ENCODE data around the gene MYO3B.

Gene MYO3B

GRCh38 chr2:170380267-170380666 is 202.3 kb downstream of the MYO3B start:
- Histone ChIP-seq H3K27me3 (ENCODE audit: insufficient read depth, low read length, poor library complexity) (peaks cover 38% of the 10 kb centered on the region), H3K27ac (ENCODE audit: low read length) (no peak overlapping the region), H3K4me2 (ENCODE audit: insufficient read depth, low read length) (no peak overlapping the region), H3K4me1 (ENCODE audit: insufficient read depth, low read length) (no peaks in the 10 kb centered on the region), H2AFZ (ENCODE audit: low read depth, low read length) (no peak overlapping the region), H3K4me3 (ENCODE audit: low read depth in 1 of 2, low read length in 2 of 2) (no peak overlapping the region), H3K9me3 (ENCODE audit: insufficient read depth, low read length, severe bottlenecking) (no peaks in the 10 kb centered on the region), H3K36me3 (ENCODE audit: insufficient read depth, low read length) (no peaks in the 10 kb centered on the region), H3K9ac (ENCODE audit: low read depth, low read length) (no peak overlapping the region), H4K20me1 (ENCODE audit: insufficient read depth, low read length) (no peaks in the 10 kb centered on the region), H3K79me2 (ENCODE audit: insufficient read depth, low read length) (no peaks in the 10 kb centered on the region)
- DNase-seq: no peak
- no peak for ATAC-seq (ENCODE audit: insufficient read depth, low read depth)
- TF ChIP-seq CTCF (IDR thresholded peaks at IDR 0.05; ENCODE audit: borderline replicate concordance, extremely low read depth, low read length, poor library complexity, severe bottlenecking): no peak
- no peak for TF ChIP-seq EZH2 (IDR thresholded peaks at IDR 0.05; ENCODE audit: borderline replicate concordance, low read depth, low read length, severe bottlenecking)

GRCh38 chr2:170381678-170382077 is 203.7 kb downstream of the MYO3B start:
- peaks cover 44% of the 10 kb centered on the region for H3K27me3 ChIP-seq (ENCODE audit: insufficient read depth, low read length, poor library complexity)
- no peak overlapping the region for H3K4me2 ChIP-seq (ENCODE audit: insufficient read depth, low read length)
- no peak for TF ChIP-seq EZH2 (IDR thresholded peaks at IDR 0.05; ENCODE audit: borderline replicate concordance, low read depth, low read length, severe bottlenecking)
- TF ChIP-seq CTCF (IDR thresholded peaks at IDR 0.05; ENCODE audit: borderline replicate concordance, extremely low read depth, low read length, poor library complexity, severe bottlenecking): no peak
- H3K27ac ChIP-seq (ENCODE audit: low read length): no peak overlapping the region
- H3K9me3 ChIP-seq (ENCODE audit: insufficient read depth, low read length, severe bottlenecking): no peaks in the 10 kb centered on the region
- H3K4me3 ChIP-seq (ENCODE audit: low read depth in 1 of 2, low read length in 2 of 2): no peak overlapping the region
- no peaks in the 10 kb centered on the region for H3K36me3 ChIP-seq (ENCODE audit: insufficient read depth, low read length)
- H4K20me1 ChIP-seq (ENCODE audit: insufficient read depth, low read length): no peaks in the 10 kb centered on the region
- H3K9ac ChIP-seq (ENCODE audit: low read depth, low read length): no peak overlapping the region
- no peaks in the 10 kb centered on the region for H3K4me1 ChIP-seq (ENCODE audit: insufficient read depth, low read length)
- ATAC-seq (ENCODE audit: insufficient read depth, low read depth) (no peak), DNase-seq (no peak)
- H3K79me2 ChIP-seq (ENCODE audit: insufficient read depth, low read length): no peaks in the 10 kb centered on the region
- H2AFZ ChIP-seq (ENCODE audit: low read depth, low read length): no peak overlapping the region

- Histone ChIP-seq H3K4me3 (ENCODE audit: low read depth in 1 of 2, low read length in 2 of 2) (no peak overlapping the region), H3K36me3 (ENCODE audit: insufficient read depth, low read length) (no peaks in the 10 kb centered on the region), H3K4me2 (ENCODE audit: insufficient read depth, low read length) (no peak overlapping the region), H3K9ac (ENCODE audit: low read depth, low read length) (no peak overlapping the region), H3K27me3 (ENCODE audit: insufficient read depth, low read length, poor library complexity) (peaks cover 31% of the 10 kb centered on the region), H3K9me3 (ENCODE audit: insufficient read depth, low read length, severe bottlenecking) (no peaks in the 10 kb centered on the region), H3K4me1 (ENCODE audit: insufficient read depth, low read length) (no peaks in the 10 kb centered on the region), H4K20me1 (ENCODE audit: insufficient read depth, low read length) (no peaks in the 10 kb centered on the region), H3K79me2 (ENCODE audit: insufficient read depth, low read length) (no peaks in the 10 kb centered on the region), H3K27ac (ENCODE audit: low read length) (no peak overlapping the region), H2AFZ (ENCODE audit: low read depth, low read length) (no peak overlapping the region)
- ATAC-seq (ENCODE audit: insufficient read depth, low read depth) (no peak), DNase-seq (no peak)
- no peak for TF ChIP-seq CTCF (IDR thresholded peaks at IDR 0.05; ENCODE audit: borderline replicate concordance, extremely low read depth, low read length, poor library complexity, severe bottlenecking)
- TF ChIP-seq EZH2 (IDR thresholded peaks at IDR 0.05; ENCODE audit: borderline replicate concordance, low read depth, low read length, severe bottlenecking): no peak
Measured at GRCh38 chr2:170386554-170386953, 208.6 kb downstream of the MYO3B start.

GRCh38 chr2:170391018-170391417 is 213.1 kb downstream of the MYO3B start:
- H3K4me3 ChIP-seq (ENCODE audit: low read depth in 1 of 2, low read length in 2 of 2): no peak overlapping the region
- no peak overlapping the region for H3K9ac ChIP-seq (ENCODE audit: low read depth, low read length)
- no peak overlapping the region for H3K4me2 ChIP-seq (ENCODE audit: insufficient read depth, low read length)
- no peaks in the 10 kb centered on the region for H4K20me1 ChIP-seq (ENCODE audit: insufficient read depth, low read length)
- H3K27ac ChIP-seq (ENCODE audit: low read length): no peak overlapping the region
- no peaks in the 10 kb centered on the region for H3K4me1 ChIP-seq (ENCODE audit: insufficient read depth, low read length)
- no peak for TF ChIP-seq CTCF (IDR thresholded peaks at IDR 0.05; ENCODE audit: borderline replicate concordance, extremely low read depth, low read length, poor library complexity, severe bottlenecking)
- TF ChIP-seq EZH2 (IDR thresholded peaks at IDR 0.05; ENCODE audit: borderline replicate concordance, low read depth, low read length, severe bottlenecking): no peak
- no peaks in the 10 kb centered on the region for H3K9me3 ChIP-seq (ENCODE audit: insufficient read depth, low read length, severe bottlenecking)
- H3K79me2 ChIP-seq (ENCODE audit: insufficient read depth, low read length): no peaks in the 10 kb centered on the region
- DNase-seq: no peak
- no peak overlapping the region for H2AFZ ChIP-seq (ENCODE audit: low read depth, low read length)
- peaks cover 20% of the 10 kb centered on the region for H3K27me3 ChIP-seq (ENCODE audit: insufficient read depth, low read length, poor library complexity)
- no peak for ATAC-seq (ENCODE audit: insufficient read depth, low read depth)
- H3K36me3 ChIP-seq (ENCODE audit: insufficient read depth, low read length): no peaks in the 10 kb centered on the region

All from DND-41 (cell line).